Bronchial epithelial cell (primary cell): ENCODE measurements around the gene LGALSL. TPM values are rescaled to one million over a fixed set of nuclear protein-coding genes. Genes with fewer than 3 reads are reported as not detected.
A peak's percentile ranks its signal among the peaks of the same experiment; 100 is the strongest.
"Not testable (repeated sequence)": the region's sequence is repeated elsewhere in the genome, so short reads cannot be mapped to it uniquely, and the experiment has no call there.

Source experiments
- DNase-seq: peaks from one replicate; pipeline ENCODE4 v3.0.0-alpha.2; 2010; ENCODE audit warnings: low read depth
- FAIRE-seq: peaks from 2 replicates; lab custom pipeline; 2011; peaks lifted over from hg19 to GRCh38; lab: Jason Lieb, UNC
- H3K27me3 ChIP-seq: 2 replicates; pipeline ENCODE4 v1.5.1; 2011; ENCODE audit warnings: low read length; ENCODE audit not compliant: control insufficient read depth, insufficient read depth
- H3K36me3 ChIP-seq: 2 replicates; pipeline ENCODE4 v1.5.1; 2011; ENCODE audit warnings: low read length; ENCODE audit not compliant: control insufficient read depth, insufficient read depth
- H3K4me3 ChIP-seq: 2 replicates; pipeline ENCODE4 v1.5.1; 2011; ENCODE audit warnings: mild to moderate bottlenecking, low read depth, low read length, control low read depth
- CTCF ChIP-seq: IDR thresholded peaks from 2 replicates; pipeline ENCODE4 v1.5.1; 2011; ENCODE audit warnings: mild to moderate bottlenecking, moderate library complexity, low read length, control low read depth, inconsistent platforms; ENCODE audit not compliant: insufficient read depth, severe bottlenecking
- total RNA-seq: library from RNA; depleted of rRNA; stranded (reverse); fragments of >200 nt; gene quantifications from 2 replicates; pipeline ENCODE4 v1.2.1, GENCODE V29; 2014

The LGALSL gene
- total RNA-seq, 1 donor from 2014 or later = 10.0 TPM

GRCh38 chr2:64442801-64443429, 11.0 kb upstream of the LGALSL start:
- no peaks in the 10 kb centered on the region for H3K36me3 ChIP-seq
- no peaks in the 10 kb centered on the region for H3K27me3 ChIP-seq
- FAIRE-seq (no peak), DNase-seq (no peak)
- H3K4me3 ChIP-seq = no peak overlapping the region
- TF ChIP-seq CTCF = no peak

GRCh38 chr2:64445970-64446369, 8.0 kb upstream of the LGALSL start:
- FAIRE-seq, H3K27me3 ChIP-seq, H3K36me3 ChIP-seq, H3K4me3 ChIP-seq: not testable (repeated sequence)
- DNase-seq = peak; percentile 69

- DNase-seq (no peak), FAIRE-seq (no peak)
- TF ChIP-seq CTCF = no peak
- H3K4me3 ChIP-seq = no peak overlapping the region
- H3K27me3 ChIP-seq = no peaks in the 10 kb centered on the region
- H3K36me3 ChIP-seq = no peaks in the 10 kb centered on the region
These were observed 6.5 kb upstream of the LGALSL start for GRCh38 chr2:64447317-64448040.

GRCh38 chr2:64448041-64448426, 5.9 kb upstream of the LGALSL start:
- no peak for TF ChIP-seq CTCF
- DNase-seq (no peak), FAIRE-seq (no peak)
- H3K4me3 ChIP-seq = no peak overlapping the region
- no peaks in the 10 kb centered on the region for H3K36me3 ChIP-seq
- no peaks in the 10 kb centered on the region for H3K27me3 ChIP-seq

GRCh38 chr2:64451051-64451450, 2.9 kb upstream of the LGALSL start:
- DNase-seq = no peak
- TF ChIP-seq CTCF = no peak
- FAIRE-seq = no peak
- Histone ChIP-seq H3K4me3 (no peak overlapping the region), H3K27me3 (no peaks in the 10 kb centered on the region), H3K36me3 (no peaks in the 10 kb centered on the region)

GRCh38 chr2:64454386-64455332, 697 bp downstream of the LGALSL start:
- no peak for DNase-seq

More at GRCh38 chr2:64454386-64455332, 697 bp downstream of the LGALSL start:
- Histone ChIP-seq H3K36me3 (peaks cover 6% of the 10 kb centered on the region), H3K4me3 (peak overlapping the region; percentile 60), H3K27me3 (no peaks in the 10 kb centered on the region)
- TF ChIP-seq CTCF = no peak
- FAIRE-seq = no peak
